ENCODE data around the gene PAPPA. TPM values are rescaled to one million over a fixed set of nuclear protein-coding genes. Genes with fewer than 3 reads are reported as not detected.

The PAPPA gene
- total RNA-seq, 8 experiments from 2014 or later = 1.5 to 26.5 (median 9.5) TPM

DNA sequence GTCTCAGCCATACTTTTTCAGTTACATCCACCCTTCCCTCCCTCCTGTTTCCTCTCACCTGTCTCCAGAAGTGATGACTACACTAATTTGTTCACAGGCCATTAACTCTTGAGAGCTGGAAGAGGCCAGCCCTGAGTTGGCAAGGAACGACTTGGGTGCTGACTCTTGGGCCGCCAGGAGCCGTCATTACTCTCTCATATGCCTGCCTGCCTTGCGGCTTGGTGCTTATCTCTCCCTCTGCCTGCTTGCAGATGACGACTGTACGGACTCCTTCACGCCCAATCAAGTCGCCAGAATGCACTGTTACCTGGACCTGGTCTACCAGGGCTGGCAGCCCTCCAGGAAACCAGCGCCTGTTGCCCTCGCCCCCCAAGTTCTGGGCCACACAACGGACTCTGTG, 66.1 kb downstream of the PAPPA start:
- ATAC-seq (replicated peaks in 6 of 8) = no peak
- Histone ChIP-seq H3K4me3 (no peak overlapping the region), H3K4me1 (replicated peaks in 1 of 2) (peaks cover 4 to 6% of the 10 kb centered on the region in 2 donors), H3K27ac (no peak overlapping the region)
- WGBS, 10 experiments = 75 to 100% (median 90%) methylated on average over 1 to 11 of the region's 11 CpGs; no CpG with 5 or more reads in 6 of the 10 experiments
- in situ Hi-C loops (cut with MboI; ENCODE audit: low pct_unique_long_range_greater_than_20kb in 2 of 9, low sequenced_read_pairs in 9 of 9, unreplicated experiment in 9 of 9) = no loop called here

DNA sequence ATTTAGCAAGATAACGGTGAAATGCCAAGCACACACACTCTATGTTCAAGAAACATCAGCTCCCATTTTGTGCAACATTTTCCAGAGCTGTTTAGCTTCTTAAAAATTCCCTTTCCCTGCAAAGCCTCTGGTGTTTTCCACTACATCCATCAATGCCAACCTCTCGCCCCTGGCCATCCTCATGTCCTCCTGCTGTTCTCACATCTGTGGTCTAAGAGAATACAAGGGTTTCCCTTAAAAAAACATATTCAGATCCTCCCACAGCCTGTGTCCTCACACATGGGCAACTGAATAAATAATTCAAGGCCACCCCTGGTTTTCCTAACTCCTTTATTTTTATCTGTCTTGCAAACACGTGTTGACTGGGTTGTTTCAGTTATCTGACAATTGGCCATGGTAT, 70.3 kb downstream of the PAPPA start:
- ATAC-seq (replicated peaks in 6 of 8) = peak in 1 of 8 experiments; percentile 41
- H3K27ac ChIP-seq = no peak overlapping the region
- in situ Hi-C loops (cut with MboI; ENCODE audit: low pct_unique_long_range_greater_than_20kb in 2 of 9, low sequenced_read_pairs in 9 of 9, unreplicated experiment in 9 of 9) = no loop called here
- H3K4me1 ChIP-seq (replicated peaks in 1 of 2) = peaks cover 4 to 6% of the 10 kb centered on the region in 2 donors
- H3K4me3 ChIP-seq = no peak overlapping the region
- WGBS, 10 experiments = 0 to 66% (median 47%) methylated on average over 1 to 3 of the region's 3 CpGs; no CpG with 5 or more reads in 1 of the 10 experiments

DNA sequence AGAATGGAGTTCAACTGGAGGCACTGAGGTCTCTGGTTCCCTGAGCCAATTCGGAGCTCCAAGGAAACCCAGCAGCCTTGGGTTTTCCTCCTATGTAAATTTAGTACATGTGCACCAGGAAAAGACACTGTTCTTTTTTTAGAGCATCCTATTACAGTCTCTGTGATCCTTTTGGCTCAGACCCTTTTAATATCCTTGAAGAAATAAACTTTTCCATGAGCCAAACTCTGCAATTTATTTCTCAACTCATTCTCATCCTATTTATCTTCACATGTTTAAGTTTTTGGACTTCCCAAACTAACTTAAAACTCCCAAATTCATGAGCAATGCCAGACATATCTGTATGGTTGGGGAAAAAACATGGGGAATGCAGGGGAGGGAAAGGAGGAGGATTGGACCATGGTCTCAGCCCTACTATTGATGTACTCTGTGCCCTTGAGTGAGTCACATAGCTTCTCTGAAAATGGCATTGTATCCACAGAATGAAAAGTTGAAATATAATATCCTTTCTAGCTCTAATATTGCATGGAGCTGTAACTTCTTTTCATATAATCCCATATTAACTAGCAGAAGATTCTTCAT, 76.6 kb downstream of the PAPPA start:
- in situ Hi-C loops (cut with MboI; ENCODE audit: low pct_unique_long_range_greater_than_20kb in 2 of 9, low sequenced_read_pairs in 9 of 9, unreplicated experiment in 9 of 9) = no loop called here
- 0 to 92% (median 17%) methylated on average over 1 of the region's 1 CpG; no CpG with 5 or more reads in 1 of the 10 experiments for WGBS, 10 experiments
- no peak for ATAC-seq (replicated peaks in 6 of 8)

DNA sequence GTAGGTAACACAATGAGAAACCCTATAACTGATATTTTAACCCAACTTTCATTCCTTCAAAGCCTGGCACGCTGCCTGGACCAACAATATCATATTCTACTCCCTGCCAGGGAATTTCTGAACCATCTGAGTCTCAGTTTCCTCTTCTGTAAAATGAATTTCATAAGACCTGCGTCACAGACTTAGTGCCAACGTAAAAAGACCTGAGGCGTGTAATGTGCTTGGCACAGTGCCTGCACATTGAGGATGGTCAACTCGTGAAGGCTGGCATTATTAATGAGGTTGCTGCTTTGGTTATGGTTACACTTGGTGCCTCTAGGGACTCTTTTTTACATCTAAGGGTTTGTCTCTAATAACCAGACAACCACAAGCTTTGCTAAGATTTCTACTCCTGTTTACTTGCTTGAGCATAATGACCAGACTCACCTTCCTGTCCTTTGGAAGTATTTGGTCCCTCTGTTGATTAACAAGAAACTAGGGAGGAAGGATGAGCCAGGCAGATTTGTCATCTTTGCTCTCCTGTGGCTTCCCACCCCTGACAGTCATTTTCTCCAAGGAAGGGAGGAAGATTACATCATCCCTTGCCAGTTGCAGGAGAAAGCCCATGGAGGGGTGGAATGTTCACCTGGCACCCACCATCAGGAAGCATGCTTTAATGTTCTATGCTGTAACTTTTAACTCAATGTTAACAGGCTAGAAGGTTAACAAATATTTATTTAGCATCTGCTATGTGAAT, 79.0 kb downstream of the PAPPA start:
- no peak for ATAC-seq (replicated peaks in 6 of 8)
- no peaks in the 10 kb centered on the region for H3K4me1 ChIP-seq (replicated peaks in 1 of 2)
- no peak overlapping the region for H3K27ac ChIP-seq
- 54 to 100% (median 79%) methylated on average over 2 to 5 of the region's 5 CpGs; no CpG with 5 or more reads in 4 of the 10 experiments for WGBS, 10 experiments
- in situ Hi-C loops (cut with MboI; ENCODE audit: low pct_unique_long_range_greater_than_20kb in 2 of 9, low sequenced_read_pairs in 9 of 9, unreplicated experiment in 9 of 9) = no loop called here
- no peak overlapping the region for H3K4me3 ChIP-seq

More for the DNA sequence above, 76.6 kb downstream of the PAPPA start:
- no peak overlapping the region for H3K27ac ChIP-seq
- H3K4me1 ChIP-seq (replicated peaks in 1 of 2) = no peaks in the 10 kb centered on the region
- H3K4me3 ChIP-seq = no peak overlapping the region

DNA sequence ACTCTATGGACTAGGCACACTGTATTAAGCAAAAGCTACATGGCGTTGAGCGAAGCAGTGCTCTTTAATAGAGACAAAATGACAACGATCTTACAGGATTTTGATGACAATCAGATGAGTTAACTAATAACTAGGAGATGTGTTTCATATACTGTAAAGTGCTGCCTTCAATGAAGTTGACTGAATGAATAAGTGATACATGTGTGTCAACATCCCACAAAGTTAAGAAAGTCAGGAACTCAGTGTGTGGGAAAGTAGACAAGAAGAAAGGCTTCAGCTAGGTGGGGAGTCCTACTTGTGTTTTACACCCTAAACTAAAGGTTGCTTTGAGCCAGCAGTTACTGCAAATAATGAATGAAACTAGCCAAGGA, 79.6 kb downstream of the PAPPA start:
- no peak overlapping the region for H3K4me3 ChIP-seq
- no peaks in the 10 kb centered on the region for H3K4me1 ChIP-seq (replicated peaks in 1 of 2)
- 66 to 100% (median 95%) methylated on average over 1 to 3 of the region's 3 CpGs; no CpG with 5 or more reads in 5 of the 10 experiments for WGBS, 10 experiments
- no peak for ATAC-seq (replicated peaks in 6 of 8)
- in situ Hi-C loops (cut with MboI; ENCODE audit: low pct_unique_long_range_greater_than_20kb in 2 of 9, low sequenced_read_pairs in 9 of 9, unreplicated experiment in 9 of 9) = no loop called here
- no peak overlapping the region for H3K27ac ChIP-seq

DNA sequence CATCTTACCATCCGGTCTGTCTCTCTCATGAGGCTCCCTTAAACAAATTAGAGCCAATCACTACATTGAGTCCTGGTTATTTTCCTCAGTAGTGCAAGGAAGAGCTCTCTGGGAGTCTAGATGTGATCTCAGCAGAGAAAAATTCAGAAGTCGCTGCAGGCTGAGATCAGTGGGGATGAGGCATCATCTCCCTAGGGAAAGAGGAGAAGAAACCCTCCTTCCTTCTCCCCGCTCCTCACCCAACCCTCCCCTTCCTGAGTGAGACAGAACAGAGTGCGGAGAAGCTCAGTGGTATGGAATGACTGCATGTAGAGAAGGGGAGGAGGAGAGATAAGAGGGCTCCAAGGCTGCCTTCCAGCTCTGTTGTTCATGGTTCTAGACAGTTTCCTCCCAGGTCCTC, 80.5 kb downstream of the PAPPA start:
- 0 to 100% (median 46%) methylated on average over 1 to 2 of the region's 4 CpGs; no CpG with 5 or more reads in 3 of the 10 experiments for WGBS, 10 experiments
- H3K27ac ChIP-seq = no peak overlapping the region
- in situ Hi-C loops (cut with MboI; ENCODE audit: low pct_unique_long_range_greater_than_20kb in 2 of 9, low sequenced_read_pairs in 9 of 9, unreplicated experiment in 9 of 9) = no loop called here
- no peak overlapping the region for H3K4me3 ChIP-seq
- peak in 7 of 8 experiments; percentile 56 to 99 (median 81) for ATAC-seq (replicated peaks in 6 of 8)
- no peaks in the 10 kb centered on the region for H3K4me1 ChIP-seq (replicated peaks in 1 of 2)

DNA sequence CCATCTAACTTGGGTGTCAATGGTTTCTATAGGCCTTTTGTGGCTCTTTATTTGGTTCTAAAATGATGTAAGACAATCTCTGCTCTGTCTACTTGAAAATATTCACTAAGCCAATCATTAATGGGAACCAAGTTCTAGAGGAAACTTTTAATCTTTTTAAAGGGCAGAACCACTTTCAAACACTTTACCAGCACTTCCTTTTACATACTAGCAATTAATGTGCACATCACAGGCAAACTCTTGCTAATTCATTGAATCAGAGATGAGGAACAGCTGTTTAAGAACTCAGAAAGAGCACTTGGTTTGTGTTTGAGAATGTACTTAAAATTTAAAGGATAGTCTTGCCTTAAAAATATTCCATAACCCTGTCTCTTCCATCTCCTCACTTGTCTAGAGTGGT, 83.4 kb downstream of the PAPPA start:
- peak in 1 of 8 experiments; percentile 35 for ATAC-seq (replicated peaks in 6 of 8)

DNA sequence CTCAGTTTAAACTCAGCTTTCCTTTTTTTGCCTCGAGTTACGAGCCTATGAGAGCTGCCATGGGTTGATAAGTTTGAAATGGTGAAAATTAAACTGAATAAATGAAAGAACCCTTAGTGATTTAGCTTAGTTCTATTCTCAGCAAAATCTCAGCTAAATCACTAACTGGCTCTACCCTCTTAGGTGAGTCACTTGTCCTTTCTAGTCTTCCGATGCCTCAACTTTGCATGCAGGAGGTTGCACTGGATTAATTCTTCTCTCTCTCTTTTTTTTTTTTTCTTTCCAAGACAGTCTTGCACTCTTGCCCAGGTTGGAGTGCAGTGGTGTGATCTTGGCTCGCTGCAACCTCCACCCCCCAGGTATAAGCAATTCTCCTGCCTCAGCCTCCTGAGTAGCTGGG, 83.9 kb downstream of the PAPPA start:
- in situ Hi-C loops (cut with MboI; ENCODE audit: low pct_unique_long_range_greater_than_20kb in 2 of 9, low sequenced_read_pairs in 9 of 9, unreplicated experiment in 9 of 9) = no loop called here
- H3K4me1 ChIP-seq (replicated peaks in 1 of 2) = no peaks in the 10 kb centered on the region
- no peak for ATAC-seq (replicated peaks in 6 of 8)
- 54 to 100% (median 94%) methylated on average over 1 to 4 of the region's 4 CpGs for WGBS, 10 experiments
- H3K4me3 ChIP-seq = no peak overlapping the region
- H3K27ac ChIP-seq = no peak overlapping the region

More for the DNA sequence above, 83.4 kb downstream of the PAPPA start:
- no peak overlapping the region for H3K4me3 ChIP-seq
- H3K27ac ChIP-seq = no peak overlapping the region
- H3K4me1 ChIP-seq (replicated peaks in 1 of 2) = no peaks in the 10 kb centered on the region
- in situ Hi-C loops (cut with MboI; ENCODE audit: low pct_unique_long_range_greater_than_20kb in 2 of 9, low sequenced_read_pairs in 9 of 9, unreplicated experiment in 9 of 9) = no loop called here

DNA sequence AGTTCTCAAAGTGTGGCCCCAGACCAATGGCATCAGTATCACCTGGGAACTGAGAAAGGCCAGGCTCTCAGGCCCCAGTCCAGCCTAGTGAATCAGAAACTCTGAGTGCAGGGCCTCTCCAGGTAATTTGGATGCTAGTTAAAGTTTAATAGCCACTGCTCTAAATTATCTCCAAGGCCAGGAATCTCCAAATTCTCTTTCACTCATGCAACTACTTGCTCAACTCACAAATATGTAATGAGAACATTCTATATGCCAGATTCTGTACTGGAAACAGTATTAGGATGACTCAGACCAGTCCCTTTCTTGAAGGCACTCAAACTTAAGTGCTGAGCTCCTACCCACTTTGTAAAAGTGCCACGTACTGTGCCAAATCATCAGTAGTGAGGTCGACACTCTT, 84.6 kb downstream of the PAPPA start:
- peak in 1 of 8 experiments; percentile 40 for ATAC-seq (replicated peaks in 6 of 8)
- Histone ChIP-seq H3K4me3 (no peak overlapping the region), H3K27ac (no peak overlapping the region), H3K4me1 (replicated peaks in 1 of 2) (no peaks in the 10 kb centered on the region)
- WGBS, 10 experiments = 75 to 95% (median 90%) methylated on average over 2 of the region's 2 CpGs; no CpG with 5 or more reads in 7 of the 10 experiments
- in situ Hi-C loops (cut with MboI; ENCODE audit: low pct_unique_long_range_greater_than_20kb in 2 of 9, low sequenced_read_pairs in 9 of 9, unreplicated experiment in 9 of 9) = no loop called here

DNA sequence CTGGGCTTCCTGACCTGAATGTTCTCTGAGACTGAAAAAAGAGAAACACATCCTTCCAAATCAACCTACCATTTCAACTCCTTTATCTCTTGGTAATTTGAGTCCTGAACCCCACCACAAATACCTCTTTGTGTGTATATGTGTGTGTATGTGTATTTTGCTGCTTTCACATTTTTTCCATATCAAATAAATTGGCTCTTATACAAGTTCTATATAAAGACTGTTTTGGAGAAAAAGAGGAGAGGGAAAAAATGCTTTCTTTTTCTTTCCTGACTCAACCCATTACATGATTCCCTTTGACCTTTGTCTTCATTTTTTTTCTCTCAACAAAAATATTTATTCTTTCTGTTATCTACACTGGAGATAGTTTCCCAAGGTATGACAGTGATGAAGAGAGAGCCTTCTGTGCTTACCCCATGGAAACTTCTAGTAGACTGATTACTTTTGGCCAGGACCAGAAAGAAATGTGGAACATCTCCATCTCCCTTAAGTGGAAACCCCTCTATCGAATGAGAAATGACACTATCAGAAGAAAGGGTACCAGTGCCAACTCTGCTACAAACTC, 85.3 kb downstream of the PAPPA start:
- Histone ChIP-seq H3K27ac (no peak overlapping the region), H3K4me3 (no peak overlapping the region), H3K4me1 (replicated peaks in 1 of 2) (no peaks in the 10 kb centered on the region)
- ATAC-seq (replicated peaks in 6 of 8) = no peak
- in situ Hi-C loops (cut with MboI; ENCODE audit: low pct_unique_long_range_greater_than_20kb in 2 of 9, low sequenced_read_pairs in 9 of 9, unreplicated experiment in 9 of 9) = no loop called here
- WGBS, 10 experiments = 67 to 100% (median 100%) methylated on average over 1 of the region's 1 CpG; no CpG with 5 or more reads in 1 of the 10 experiments

DNA sequence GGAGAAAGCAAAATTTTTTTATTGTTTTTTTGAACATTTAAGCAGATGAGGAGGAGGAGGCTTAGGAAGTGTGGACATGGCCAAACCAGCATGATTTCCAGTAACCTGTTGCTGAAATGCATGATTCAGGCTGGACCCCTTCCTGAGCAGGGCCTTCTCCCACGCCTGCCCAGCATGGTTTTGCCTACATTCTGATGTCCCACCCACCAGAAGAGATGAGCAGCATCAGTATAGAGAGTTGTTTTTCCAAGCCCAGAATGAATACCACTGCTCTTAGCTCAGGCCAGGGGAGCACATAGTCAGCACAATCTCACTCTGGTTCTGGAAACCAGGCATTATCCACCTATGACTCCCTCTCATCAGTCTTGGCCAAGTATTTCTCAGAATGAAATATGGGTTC, 90.1 kb downstream of the PAPPA start:
- 14 to 100% (median 53%) methylated on average over 1 of the region's 1 CpG; no CpG with 5 or more reads in 6 of the 10 experiments for WGBS, 10 experiments
- Histone ChIP-seq H3K27ac (no peak overlapping the region), H3K4me3 (no peak overlapping the region), H3K4me1 (replicated peaks in 1 of 2) (no peaks in the 10 kb centered on the region)
- in situ Hi-C loops (cut with MboI; ENCODE audit: low pct_unique_long_range_greater_than_20kb in 2 of 9, low sequenced_read_pairs in 9 of 9, unreplicated experiment in 9 of 9) = no loop called here
- no peak for ATAC-seq (replicated peaks in 6 of 8)

DNA sequence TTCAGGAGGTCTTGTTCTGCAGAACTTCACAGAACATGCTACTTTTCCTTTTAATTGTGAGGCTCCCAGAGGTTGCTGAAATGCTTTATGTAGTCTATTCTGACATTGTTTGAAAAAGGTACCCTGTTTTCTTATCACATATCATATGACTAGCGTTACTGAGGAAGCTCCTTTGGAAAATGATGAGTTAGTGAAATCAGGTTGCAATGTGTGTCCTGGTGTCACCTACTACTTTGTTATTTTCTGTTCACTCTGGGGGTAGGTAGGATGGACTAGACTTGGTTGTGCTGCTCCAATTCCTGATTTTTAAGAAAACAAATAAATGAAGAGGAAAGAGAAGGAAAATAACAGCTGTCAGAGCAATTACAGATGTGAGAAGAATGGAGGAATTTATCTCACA, 93.7 kb downstream of the PAPPA start:
- 43 to 100% (median 100%) methylated on average over 1 of the region's 1 CpG; no CpG with 5 or more reads in 3 of the 10 experiments for WGBS, 10 experiments
- in situ Hi-C loops (cut with MboI; ENCODE audit: low pct_unique_long_range_greater_than_20kb in 2 of 9, low sequenced_read_pairs in 9 of 9, unreplicated experiment in 9 of 9) = no loop called here
- no peaks in the 10 kb centered on the region for H3K4me1 ChIP-seq (replicated peaks in 1 of 2)
- H3K4me3 ChIP-seq = no peak overlapping the region
- H3K27ac ChIP-seq = no peak overlapping the region
- no peak for ATAC-seq (replicated peaks in 6 of 8)

DNA sequence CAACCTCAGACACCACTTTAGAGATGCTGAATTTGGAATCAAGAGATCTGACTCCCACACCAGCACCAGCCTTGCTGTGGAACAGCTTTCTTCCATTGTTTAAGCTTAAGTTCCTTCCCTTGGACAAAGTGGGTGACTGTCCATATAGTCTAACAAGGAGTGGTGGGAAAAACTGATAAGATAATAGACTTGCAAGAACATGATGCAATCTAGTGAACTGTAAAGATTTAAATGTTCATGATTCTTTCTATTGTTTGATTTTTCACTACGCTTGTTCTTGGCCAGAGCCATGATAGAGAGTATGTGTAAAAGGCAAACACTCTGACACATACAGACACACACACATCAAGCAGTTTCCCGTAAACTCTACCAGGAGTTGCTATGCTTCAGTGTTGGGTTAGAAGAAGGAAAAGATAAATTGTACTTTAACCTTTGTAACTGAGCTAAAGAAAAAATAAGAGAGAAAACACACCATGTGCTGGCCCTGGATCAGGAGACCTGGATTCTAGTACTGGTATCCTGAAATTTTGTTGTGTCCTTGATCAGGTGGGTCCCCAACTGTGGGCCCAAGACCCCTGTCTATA, 94.3 kb downstream of the PAPPA start:
- H3K4me3 ChIP-seq = no peak overlapping the region
- WGBS, 10 experiments = 80 to 100% (median 93%) methylated on average over 1 to 2 of the region's 2 CpGs; no CpG with 5 or more reads in 2 of the 10 experiments
- in situ Hi-C loops (cut with MboI; ENCODE audit: low pct_unique_long_range_greater_than_20kb in 2 of 9, low sequenced_read_pairs in 9 of 9, unreplicated experiment in 9 of 9) = no loop called here
- ATAC-seq (replicated peaks in 6 of 8) = peak in 1 of 8 experiments; percentile 86
- H3K27ac ChIP-seq = no peak overlapping the region
- H3K4me1 ChIP-seq (replicated peaks in 1 of 2) = no peaks in the 10 kb centered on the region
